ENCODE data around the gene SNX33.
A peak's percentile ranks its signal among the peaks of the same experiment; 100 is the strongest.

DNA sequence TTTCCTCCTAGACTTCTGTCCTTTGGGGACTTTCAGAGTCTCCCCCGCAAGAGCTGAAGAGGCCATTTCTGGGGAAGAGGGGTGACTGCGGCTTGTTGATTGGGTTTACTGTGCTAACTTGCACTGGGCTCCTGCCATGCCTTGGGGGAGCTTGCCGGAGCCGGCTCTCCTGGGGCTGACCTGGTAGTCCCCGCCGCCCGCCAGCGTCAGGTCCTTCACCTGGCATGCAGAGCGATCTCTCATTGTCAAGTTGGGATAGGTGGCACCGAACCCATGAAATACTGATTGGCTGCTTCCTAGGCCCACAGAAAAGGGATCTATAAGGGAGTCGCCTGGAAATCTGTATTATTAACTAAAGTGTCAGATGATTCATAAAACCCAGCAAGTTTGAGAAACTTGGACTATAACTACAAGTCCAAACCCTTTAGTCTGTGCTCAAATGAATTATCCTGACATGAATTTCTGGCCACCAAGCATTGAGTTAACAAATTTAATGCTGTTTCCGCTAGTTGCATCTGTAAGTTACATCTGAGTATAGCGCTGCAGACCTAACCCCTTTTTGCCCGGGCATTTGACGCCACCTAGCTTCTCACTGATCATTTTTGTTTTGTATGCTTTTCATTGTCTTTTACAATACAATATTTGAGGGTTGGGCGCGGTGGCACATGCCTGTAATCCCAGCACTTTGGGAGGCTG lies 7.1 kb upstream of the SNX33 start:
- no peak for TF ChIP-seq EZH2 (IDR thresholded peaks at IDR 0.05; ENCODE audit: low read length, unreplicated experiment)
- TF ChIP-seq, protein P1, sequence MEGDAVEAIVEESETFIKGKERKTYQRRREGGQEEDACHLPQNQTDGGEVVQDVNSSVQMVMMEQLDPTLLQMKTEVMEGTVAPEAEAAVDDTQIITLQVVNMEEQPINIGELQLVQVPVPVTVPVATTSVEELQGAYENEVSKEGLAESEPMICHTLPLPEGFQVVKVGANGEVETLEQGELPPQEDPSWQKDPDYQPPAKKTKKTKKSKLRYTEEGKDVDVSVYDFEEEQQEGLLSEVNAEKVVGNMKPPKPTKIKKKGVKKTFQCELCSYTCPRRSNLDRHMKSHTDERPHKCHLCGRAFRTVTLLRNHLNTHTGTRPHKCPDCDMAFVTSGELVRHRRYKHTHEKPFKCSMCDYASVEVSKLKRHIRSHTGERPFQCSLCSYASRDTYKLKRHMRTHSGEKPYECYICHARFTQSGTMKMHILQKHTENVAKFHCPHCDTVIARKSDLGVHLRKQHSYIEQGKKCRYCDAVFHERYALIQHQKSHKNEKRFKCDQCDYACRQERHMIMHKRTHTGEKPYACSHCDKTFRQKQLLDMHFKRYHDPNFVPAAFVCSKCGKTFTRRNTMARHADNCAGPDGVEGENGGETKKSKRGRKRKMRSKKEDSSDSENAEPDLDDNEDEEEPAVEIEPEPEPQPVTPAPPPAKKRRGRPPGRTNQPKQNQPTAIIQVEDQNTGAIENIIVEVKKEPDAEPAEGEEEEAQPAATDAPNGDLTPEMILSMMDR (conservative IDR thresholded peaks at IDR 0.05; ENCODE audit: low read depth, low read length): peak; percentile 55
- no peak for TF ChIP-seq EZH2phosphoT487 (IDR thresholded peaks at IDR 0.05; ENCODE audit: borderline replicate concordance, low read length)

All from PC-3 (cell line).